ENCODE results near the gene AACS.

GRCh38 chr12:125023065-125023464 is 42.2 kb upstream of the AACS start:
- no peak for TF ChIP-seq CTCF (IDR thresholded peaks at IDR 0.05)
- TF ChIP-seq POLR2A (IDR thresholded peaks at IDR 0.05): no peak

Data from body of pancreas (tissue), 4 donors.